Transverse colon (tissue), 3 donors: ENCODE measurements around the gene TUB.

Experiments used
- EP300 ChIP-seq: sonication (generic); formaldehyde crosslinking; IDR thresholded peaks from one replicate; pipeline ENCODE4 v1.6.1; 2017; ENCODE audit warnings: antibody characterized with exemption, low read depth
- POLR2A ChIP-seq: fragments of 450-650 bp; IDR thresholded peaks from one replicate; pipeline ENCODE4 v1.6.1; 2016; ENCODE audit warnings: antibody characterized with exemption, mild to moderate bottlenecking, moderate library complexity
- POLR2AphosphoS5 ChIP-seq, 3 donors: sonication (generic); formaldehyde crosslinking; IDR thresholded peaks; one replicate each; pipeline ENCODE4 v1.6.1; 2016; ENCODE audit warnings: antibody characterized with exemption in 3 of 3

DNA sequence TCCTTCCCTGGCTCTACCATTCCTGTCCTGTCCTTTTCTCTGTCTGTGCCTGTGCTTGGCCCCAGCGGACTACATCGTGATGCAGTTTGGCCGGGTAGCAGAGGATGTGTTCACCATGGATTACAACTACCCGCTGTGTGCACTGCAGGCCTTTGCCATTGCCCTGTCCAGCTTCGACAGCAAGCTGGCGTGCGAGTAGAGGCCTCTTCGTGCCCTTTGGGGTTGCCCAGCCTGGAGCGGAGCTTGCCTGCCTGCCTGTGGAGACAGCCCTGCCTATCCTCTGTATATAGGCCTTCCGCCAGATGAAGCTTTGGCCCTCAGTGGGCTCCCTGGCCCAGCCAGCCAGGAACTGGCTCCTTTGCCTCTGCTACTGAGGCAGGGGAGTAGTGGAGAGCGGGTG is 20.4 kb downstream of the TUB start:
- TF ChIP-seq POLR2A (no peak), POLR2AphosphoS5 (IDR thresholded peaks at IDR 0.05) (no peak), EP300 (no peak)
